GM13976 (cell line): ENCODE measurements around the gene CHN2.

Experiments
- DNase-seq: peaks from one replicate; pipeline ENCODE4 v3.0.0; 2012; ENCODE audit warnings: low spot score
- in situ Hi-C: fragments of 300-500 bp; cut with MboI; formaldehyde crosslinking; loops from one replicate; pipeline ENCODE4 v1.12.0; 2022; ENCODE audit warnings: low sequenced_read_pairs, mixed read lengths, inconsistent platforms; ENCODE audit not compliant: unreplicated experiment
- TF ChIP-seq, protein P1 (sequence below): IDR thresholded peaks from 2 replicates; pipeline ENCODE4 v1.5.1; 2012; ENCODE audit warnings: borderline replicate concordance, mild to moderate bottlenecking; ENCODE audit not compliant: insufficient read depth; ENCODE audit errors: extremely low read depth, missing control alignments, control extremely low read depth

CHN2 gene

DNA sequence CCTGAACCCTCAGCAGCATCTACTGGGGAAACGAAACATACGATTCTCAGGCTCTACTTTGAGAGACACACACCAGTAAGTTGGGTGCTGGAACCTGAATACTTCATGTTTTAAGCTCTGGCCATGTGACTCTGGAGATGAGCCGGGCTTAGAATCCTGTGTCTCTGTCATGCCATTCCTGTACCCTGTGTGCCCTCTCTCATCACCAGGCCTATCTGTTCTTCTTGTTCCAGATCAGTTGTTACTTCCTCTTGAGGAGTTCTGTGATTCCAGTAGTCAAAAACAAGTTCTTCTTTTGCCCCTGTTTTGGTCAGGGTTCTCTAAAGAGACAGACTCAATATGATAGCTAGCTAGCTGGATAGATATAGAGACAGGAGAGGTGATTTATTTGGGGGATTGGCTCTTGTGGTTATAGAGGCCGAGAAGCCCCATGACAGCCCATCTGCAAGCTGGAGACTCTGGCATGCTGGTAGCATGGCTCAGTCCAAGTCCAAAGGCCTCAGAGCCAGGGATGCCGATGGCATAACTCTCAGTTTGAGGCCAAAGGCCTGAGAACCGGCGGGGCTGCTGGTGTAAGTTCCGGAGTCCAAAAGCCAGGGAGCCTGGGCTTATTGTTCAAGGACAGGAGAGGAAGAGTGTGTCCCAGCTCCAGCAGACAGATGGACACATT is 54.3 kb downstream of the CHN2 start:
- DNase-seq: no peak
- in situ Hi-C loops: no loop called here

DNA sequence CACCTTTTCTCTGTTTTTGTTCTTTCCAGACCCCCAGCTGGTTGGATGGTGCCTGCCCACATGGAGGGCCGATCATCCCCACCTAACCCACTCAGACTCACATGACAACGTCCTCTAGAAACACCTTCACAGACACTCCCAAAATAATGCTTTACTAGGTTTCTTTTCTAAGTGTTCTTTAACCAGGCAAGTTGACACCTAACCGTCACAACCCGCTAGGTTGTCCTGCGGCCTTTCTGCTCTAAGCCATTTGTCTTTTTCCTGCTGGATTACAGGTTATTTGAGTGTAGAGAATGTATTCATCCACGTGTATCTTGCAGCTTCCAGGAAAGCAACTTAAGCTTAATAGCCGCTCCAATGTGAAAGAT is 54.8 kb downstream of the CHN2 start:
- in situ Hi-C loops: no loop called here
- TF ChIP-seq, protein P1, sequence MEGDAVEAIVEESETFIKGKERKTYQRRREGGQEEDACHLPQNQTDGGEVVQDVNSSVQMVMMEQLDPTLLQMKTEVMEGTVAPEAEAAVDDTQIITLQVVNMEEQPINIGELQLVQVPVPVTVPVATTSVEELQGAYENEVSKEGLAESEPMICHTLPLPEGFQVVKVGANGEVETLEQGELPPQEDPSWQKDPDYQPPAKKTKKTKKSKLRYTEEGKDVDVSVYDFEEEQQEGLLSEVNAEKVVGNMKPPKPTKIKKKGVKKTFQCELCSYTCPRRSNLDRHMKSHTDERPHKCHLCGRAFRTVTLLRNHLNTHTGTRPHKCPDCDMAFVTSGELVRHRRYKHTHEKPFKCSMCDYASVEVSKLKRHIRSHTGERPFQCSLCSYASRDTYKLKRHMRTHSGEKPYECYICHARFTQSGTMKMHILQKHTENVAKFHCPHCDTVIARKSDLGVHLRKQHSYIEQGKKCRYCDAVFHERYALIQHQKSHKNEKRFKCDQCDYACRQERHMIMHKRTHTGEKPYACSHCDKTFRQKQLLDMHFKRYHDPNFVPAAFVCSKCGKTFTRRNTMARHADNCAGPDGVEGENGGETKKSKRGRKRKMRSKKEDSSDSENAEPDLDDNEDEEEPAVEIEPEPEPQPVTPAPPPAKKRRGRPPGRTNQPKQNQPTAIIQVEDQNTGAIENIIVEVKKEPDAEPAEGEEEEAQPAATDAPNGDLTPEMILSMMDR: no peak
- no peak for DNase-seq

More for the DNA sequence above, 54.3 kb downstream of the CHN2 start:
- TF ChIP-seq, protein P1: no peak

DNA sequence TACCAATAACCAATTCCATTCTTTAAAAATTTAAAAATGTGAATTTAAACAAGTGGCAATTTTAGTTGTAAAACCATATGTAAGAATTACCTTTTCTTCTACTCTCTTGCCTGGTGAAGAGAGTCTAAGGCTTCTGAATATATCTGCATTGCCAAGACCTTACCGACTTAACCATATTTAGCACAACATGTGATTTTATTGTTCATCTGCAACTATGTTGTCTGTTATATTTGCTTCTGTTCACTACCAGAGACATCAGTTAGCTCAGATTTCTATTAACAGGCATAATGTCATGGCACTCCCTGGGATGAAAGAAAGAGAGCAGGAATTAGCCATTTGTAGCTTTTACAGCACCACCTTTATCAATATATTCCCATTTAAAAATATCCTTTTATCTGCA is 55.3 kb downstream of the CHN2 start:
- no peak for DNase-seq
- in situ Hi-C loops: no loop called here
- TF ChIP-seq, protein P1: no peak

DNA sequence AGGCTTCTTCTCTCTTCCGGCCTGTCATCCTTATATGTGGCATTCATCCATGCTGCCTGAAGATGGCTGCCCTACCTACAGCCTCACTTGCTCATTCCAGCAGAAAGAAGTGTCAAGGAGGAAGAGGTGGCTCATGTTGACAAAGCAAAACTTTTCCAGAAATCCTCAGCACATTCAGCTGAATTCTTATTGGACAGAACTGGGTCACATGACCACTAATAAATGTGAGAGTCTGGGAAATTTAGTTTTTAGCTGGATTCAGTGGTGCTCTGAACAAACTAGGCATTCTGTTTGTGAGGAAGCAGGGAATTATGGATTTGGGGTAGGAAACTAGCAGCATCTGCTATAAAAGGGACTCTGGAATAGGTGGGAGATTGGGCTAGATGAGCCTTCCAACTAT is 58.6 kb downstream of the CHN2 start:
- DNase-seq: no peak
- in situ Hi-C loops: no loop called here
- TF ChIP-seq, protein P1: no peak

DNA sequence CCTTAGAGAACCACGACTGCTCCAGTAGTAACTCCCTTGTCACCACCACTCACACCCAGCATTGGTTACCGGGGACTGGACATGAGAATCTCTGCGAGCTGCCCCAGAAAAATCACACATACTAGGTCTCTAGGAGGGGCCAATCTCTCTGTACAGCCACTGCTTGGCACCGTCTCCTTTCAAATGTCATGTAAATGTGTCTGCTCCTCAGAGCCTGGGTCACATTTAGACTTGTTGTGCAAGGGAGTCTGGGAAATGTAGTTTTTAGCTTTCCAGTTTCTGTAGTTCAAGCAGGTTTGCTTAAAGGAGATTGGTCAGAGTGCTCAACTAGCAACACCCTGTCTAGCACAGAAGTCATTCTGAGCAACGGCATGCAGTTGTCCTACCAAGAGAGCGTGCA is 60.0 kb downstream of the CHN2 start:
- DNase-seq: no peak
- in situ Hi-C loops: no loop called here
- TF ChIP-seq, protein P1: no peak

DNA sequence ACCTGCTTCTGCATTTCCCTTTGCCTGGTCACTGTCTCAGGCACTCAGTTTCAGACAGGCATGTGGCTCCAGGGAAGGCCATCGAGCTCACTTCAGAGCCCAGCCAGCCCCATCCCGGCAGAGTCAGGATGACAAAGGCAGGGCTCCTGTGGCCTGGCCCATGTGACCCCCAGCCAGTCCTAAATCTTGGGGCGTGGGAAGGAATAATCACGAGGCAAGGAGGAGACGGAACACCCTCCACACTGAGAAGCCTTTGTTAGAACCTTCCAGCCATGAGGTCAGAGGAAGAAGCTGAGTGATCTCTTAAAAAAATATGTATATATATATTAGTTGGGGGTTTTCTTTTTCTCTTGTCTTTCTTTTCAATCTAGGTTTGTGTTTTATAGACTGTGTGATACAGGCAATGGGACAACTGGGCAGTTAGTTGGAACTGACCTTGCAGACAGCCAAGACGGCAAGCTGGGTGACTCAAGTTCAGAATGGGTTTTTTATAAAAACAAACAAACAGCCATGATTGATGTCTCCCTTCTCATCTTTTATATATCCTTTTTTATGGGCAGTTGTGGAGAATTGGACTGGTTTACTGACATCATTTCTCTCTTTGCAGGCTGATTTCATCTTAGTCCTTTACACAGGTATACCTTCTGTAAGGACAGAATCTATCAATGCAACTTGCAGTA is 60.8 kb downstream of the CHN2 start:
- DNase-seq: no peak
- TF ChIP-seq, protein P1: no peak
- in situ Hi-C loops: no loop called here
